ENCODE results near the gene RHBDD1.

Gene RHBDD1

DNA sequence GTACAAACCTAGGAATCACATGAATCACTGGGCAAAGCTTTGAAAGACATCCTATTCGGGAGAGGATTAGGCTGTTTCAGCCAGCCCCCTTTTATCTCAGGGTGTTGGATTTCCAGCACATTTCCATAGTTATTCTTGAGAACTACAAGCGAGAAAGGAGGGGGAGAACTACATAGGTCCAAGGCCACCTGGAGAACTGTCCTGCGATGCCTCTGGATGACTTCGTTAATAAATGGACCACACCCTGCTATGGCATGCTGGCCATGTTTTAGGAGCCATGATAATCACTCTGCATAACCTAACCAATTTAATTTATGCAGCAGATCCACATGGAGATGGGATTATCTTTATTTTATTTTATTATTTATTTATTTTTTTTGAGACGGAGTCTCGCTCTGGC, 29.9 kb downstream of the RHBDD1 start:
- H3K27me3 Mint-ChIP-seq (ENCODE audit: low read depth), result no peaks in the 10 kb centered on the region
- TF ChIP-seq, protein P1, sequence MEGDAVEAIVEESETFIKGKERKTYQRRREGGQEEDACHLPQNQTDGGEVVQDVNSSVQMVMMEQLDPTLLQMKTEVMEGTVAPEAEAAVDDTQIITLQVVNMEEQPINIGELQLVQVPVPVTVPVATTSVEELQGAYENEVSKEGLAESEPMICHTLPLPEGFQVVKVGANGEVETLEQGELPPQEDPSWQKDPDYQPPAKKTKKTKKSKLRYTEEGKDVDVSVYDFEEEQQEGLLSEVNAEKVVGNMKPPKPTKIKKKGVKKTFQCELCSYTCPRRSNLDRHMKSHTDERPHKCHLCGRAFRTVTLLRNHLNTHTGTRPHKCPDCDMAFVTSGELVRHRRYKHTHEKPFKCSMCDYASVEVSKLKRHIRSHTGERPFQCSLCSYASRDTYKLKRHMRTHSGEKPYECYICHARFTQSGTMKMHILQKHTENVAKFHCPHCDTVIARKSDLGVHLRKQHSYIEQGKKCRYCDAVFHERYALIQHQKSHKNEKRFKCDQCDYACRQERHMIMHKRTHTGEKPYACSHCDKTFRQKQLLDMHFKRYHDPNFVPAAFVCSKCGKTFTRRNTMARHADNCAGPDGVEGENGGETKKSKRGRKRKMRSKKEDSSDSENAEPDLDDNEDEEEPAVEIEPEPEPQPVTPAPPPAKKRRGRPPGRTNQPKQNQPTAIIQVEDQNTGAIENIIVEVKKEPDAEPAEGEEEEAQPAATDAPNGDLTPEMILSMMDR (IDR thresholded peaks at IDR 0.05; ENCODE audit: unreplicated experiment in 3 of 3), result no peak

DNA sequence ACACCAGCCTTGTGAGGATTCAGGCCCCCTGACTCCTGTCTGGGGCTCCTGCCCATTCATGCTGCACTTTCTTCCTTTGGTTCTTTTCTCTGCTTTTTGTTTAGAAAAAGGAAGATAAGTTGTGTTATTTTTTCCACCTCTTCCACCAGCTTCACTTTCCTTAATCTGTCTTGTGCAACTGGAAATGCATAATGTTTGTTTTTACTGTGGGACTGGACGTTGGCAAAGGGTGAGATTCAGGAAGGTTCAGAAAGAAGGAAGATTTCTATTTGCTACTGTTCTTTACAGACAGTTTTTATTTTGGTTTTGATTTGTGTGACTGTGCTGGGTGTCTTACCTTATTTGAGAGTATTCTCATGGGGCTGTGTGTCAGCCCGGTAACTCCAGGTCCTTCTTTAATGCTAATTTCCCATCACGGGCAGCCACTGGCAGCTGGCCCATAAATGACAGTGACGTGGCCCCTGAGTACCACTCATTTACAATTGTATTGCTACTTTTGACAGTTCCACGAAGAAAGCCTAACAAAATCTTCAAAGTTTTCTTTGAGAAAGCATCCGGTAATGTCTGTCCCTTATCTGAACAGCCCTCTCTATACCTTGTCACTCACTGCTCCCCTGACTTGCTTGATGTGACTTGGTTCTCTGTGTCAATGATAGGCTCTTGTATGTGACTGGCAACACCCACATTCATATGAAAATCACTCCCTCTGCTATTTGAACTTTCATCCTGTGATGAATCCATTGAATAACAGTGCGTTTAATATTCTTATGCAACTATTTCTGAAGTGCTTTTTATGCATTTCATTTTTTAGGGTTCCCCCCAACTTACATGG, 32.7 kb downstream of the RHBDD1 start:
- TF ChIP-seq, protein P1 (IDR thresholded peaks at IDR 0.05; ENCODE audit: unreplicated experiment in 3 of 3), result no peak
- Mint-ChIP-seq H3K9me3 (no peaks in the 10 kb centered on the region), H3K4me3 (no peak overlapping the region), H3K27me3 (ENCODE audit: low read depth) (no peaks in the 10 kb centered on the region), H3K36me3 (ENCODE audit: low read depth) (peaks cover 46% of the 10 kb centered on the region), H3K4me1 (no peaks in the 10 kb centered on the region), H3K27ac (no peak overlapping the region)

More for the DNA sequence above, 29.9 kb downstream of the RHBDD1 start:
- Mint-ChIP-seq H3K4me3 (no peak overlapping the region), H3K4me1 (no peaks in the 10 kb centered on the region), H3K27ac (no peak overlapping the region), H3K36me3 (ENCODE audit: low read depth) (peaks cover 37% of the 10 kb centered on the region), H3K9me3 (no peaks in the 10 kb centered on the region)

DNA sequence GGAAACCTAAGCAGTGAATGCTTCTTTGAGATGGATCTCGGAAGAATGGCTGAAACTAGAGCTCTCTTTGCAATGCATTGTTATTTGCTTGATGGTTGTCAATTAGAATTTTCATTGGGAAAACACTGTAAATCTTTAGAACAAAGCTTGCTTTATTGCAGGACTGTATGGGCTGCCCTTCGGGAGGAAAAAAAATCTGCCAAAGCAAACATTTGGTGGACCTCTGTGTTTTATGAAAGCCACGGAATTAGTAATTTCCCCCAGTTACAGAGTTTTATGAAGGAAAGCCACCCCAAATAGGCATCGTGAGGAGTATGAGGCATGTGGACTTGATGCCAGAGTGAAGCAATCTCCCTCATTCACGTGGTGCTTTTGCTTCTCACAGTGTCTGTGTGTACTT, 33.5 kb downstream of the RHBDD1 start:
- Mint-ChIP-seq H3K36me3 (ENCODE audit: low read depth) (peaks cover 43% of the 10 kb centered on the region), H3K4me1 (no peaks in the 10 kb centered on the region), H3K9me3 (no peaks in the 10 kb centered on the region), H3K27ac (no peak overlapping the region), H3K27me3 (ENCODE audit: low read depth) (no peaks in the 10 kb centered on the region), H3K4me3 (no peak overlapping the region)
- TF ChIP-seq, protein P1 (IDR thresholded peaks at IDR 0.05; ENCODE audit: unreplicated experiment in 3 of 3), result no peak

DNA sequence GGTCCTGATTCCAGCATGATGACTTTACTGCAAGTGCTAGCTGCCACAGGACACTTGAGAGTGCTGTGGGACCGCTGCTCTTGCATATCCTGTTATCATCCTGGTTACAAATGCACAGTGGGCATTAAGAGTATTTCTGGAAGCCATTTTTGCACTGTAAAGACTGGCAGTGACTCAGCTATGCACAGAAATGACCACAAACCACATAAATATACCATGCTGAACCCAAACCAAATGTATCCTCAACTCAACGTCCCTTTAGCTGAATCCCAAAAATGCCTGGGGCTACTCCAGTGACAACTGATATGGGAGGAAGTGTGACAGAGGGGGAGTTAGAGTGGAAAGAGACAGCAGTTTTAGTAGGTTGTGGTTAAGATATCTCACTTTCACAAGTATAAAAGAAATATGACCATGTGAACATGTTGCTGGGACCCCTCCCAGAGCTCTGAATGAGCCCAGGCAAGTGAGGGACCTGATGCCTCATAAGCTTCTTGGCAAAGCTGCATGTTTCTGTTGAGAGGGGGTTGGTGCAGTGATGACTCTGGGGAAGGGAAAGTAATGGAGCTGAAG, 37.3 kb downstream of the RHBDD1 start:
- Mint-ChIP-seq H3K4me1 (no peaks in the 10 kb centered on the region), H3K4me3 (no peak overlapping the region), H3K27me3 (ENCODE audit: low read depth) (no peaks in the 10 kb centered on the region), H3K27ac (no peak overlapping the region), H3K9me3 (no peaks in the 10 kb centered on the region), H3K36me3 (ENCODE audit: low read depth) (peaks cover 33% of the 10 kb centered on the region)
- TF ChIP-seq, protein P1 (IDR thresholded peaks at IDR 0.05; ENCODE audit: unreplicated experiment in 3 of 3), result no peak

DNA sequence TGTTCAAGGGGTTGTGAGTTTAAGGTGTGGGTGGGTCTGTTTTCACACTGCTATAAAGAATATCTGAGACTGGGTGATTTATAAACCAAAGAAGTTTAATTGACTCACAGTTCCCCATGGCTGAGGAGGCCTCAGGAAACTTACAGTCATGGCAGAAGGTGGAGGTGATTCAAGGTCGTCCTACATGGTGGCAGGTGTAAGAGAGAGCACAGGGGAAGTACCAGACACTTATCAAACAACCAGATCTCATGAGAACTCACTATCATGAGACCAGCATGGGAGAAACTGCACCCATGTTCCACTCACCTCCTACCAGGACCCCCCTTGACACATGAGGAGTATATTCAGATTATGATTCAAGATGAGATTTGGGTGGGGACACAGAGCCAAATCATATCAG, 38.0 kb downstream of the RHBDD1 start:
- Mint-ChIP-seq H3K9me3 (no peaks in the 10 kb centered on the region), H3K27ac (no peak overlapping the region), H3K27me3 (ENCODE audit: low read depth) (no peaks in the 10 kb centered on the region), H3K4me3 (no peak overlapping the region), H3K36me3 (ENCODE audit: low read depth) (peaks cover 26% of the 10 kb centered on the region), H3K4me1 (no peaks in the 10 kb centered on the region)
- TF ChIP-seq, protein P1 (IDR thresholded peaks at IDR 0.05; ENCODE audit: unreplicated experiment in 3 of 3), result no peak

DNA sequence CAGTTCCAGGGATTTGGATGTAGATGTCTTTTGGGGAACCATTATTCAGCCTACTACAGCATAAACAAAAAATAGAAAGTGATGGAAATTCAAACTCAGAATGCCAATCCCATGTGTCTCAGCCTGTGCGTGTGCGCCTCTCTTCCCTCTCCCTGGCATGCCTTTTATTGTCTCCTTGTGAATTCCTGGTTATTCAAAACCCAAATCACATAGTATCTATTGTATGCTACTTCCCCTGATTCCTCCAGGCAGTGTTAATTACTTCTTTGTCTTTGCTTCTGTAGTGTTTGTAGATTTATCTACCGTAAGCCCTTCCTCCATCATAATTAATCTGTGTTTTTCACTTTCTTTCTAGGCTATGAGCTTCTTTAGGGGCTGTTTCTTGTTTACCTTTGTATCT, 38.9 kb downstream of the RHBDD1 start:
- H3K36me3 Mint-ChIP-seq (ENCODE audit: low read depth), result peaks cover 23% of the 10 kb centered on the region
- TF ChIP-seq, protein P1 (IDR thresholded peaks at IDR 0.05; ENCODE audit: unreplicated experiment in 3 of 3), result no peak
- no peaks in the 10 kb centered on the region for H3K9me3 Mint-ChIP-seq
- no peak overlapping the region for H3K27ac Mint-ChIP-seq
- no peaks in the 10 kb centered on the region for H3K27me3 Mint-ChIP-seq (ENCODE audit: low read depth)
- no peaks in the 10 kb centered on the region for H3K4me1 Mint-ChIP-seq
- no peak overlapping the region for H3K4me3 Mint-ChIP-seq

All from nephron (organoid).